Left forelimb (tissue), 1 donor: ENCODE results near the gene BTNL8.

Experiments
- DNase-seq: peaks from one replicate; pipeline ENCODE4 v3.0.0-alpha.2; 2018; ENCODE audit warnings: low spot score

BTNL8 gene

DNA sequence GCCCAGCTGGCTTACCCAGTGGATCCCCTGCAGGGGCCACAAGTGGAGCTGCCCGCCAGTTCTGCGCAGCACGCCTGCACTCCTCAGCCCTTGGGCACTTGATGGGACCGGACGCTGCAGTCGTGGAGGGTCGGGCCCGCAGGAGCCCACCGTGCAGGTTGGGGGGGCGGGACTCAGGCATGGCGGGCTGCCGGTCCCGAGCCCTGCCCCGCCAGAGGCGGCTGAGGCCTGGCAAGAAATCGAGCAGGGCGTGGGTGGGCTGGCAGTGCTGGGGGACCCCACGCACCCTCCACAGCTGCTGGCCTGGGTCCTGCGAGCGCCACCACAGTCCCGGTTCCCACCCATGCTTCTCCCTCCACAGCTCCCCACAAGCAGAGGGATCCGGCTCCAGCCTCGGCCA, 70.4 kb downstream of the BTNL8 start:
- DNase-seq = no peak

DNA sequence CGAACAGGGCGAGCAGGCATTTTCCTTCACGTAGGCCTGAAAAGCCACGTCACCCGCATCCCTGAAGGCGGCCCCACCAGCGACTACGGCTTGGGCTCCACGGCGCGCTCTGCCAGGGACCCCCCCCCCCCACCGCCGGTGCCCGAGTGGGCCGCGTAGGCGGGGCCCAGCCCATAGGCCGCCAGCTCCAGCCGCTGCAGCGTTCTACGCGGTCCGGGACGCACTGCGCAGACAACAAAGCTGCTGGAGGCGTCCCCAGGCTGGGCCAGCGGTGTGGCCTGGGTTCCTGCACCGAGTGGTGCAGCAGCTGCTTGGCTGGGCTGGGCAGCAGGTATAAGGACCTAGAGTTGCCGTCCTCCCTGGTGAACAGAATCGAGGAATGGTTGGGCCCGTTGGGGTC, 71.4 kb downstream of the BTNL8 start:
- DNase-seq = no peak

DNA sequence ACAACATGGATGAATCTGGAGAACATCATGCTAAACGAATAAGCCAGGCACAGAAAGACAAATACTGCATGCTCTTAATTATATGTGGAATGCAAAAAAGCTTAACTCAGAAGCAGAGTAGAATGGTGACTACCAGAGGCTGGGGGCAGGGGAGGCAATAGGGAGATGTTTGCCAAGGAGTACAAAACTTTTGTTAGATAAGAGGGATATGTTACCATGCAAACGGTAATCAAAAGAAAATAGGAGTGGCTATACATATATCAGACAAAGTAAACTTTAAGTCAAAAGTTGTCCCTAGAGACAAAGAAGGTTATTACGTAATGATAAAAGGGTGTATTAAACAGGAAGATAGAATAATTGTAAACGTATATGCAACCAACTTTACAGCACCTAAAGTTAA, 71.9 kb downstream of the BTNL8 start:
- DNase-seq = no peak

DNA sequence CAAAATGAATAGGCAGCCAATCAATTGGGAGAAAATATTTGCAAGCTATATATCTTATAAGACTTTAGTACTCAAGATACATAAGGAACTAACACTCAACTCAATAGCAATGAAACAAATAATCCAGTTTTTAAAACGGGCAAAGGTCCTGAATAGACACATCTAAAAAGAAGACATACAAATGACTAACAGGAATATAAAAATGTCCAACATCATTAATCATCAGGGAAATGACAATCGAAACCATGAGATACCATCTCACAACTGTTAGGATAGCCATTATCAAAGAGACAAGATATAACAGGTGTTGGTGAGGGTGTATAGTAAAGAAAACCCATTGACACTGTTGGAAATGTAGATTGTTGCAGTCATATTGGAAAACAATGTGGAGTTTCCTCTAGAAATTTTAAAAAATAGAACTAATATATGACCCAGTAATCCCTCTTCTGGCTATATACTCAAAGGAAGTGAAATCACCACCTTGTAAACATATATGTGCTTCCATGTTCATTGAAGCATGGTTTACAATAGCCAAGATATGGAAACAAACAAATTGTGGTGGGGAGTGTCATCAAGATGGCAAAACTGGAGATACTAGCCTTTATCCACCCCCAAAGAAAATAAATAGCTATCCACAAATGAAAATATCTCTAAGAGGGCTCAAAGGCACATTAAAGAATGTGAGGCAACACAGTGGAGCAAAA, 75.8 kb downstream of the BTNL8 start:
- DNase-seq = no peak

DNA sequence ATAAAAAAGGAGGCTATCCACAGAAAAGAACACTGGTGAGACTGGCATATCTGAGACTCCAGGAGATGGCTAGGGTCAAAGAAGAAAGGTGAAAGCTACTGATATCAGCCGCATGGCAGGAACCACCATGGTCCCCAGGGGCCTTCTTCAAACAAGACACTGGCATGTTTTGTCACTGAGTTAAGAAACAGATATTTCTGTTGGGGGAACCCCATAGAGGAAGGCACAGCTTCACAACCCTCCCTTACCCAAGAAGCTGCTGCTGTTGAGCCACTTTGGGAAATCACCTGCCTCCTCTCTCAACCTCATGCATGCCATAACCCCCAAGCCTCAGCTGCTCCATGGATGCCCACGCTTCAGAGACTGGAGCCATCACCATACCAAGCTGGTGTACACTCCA, 76.4 kb downstream of the BTNL8 start:
- DNase-seq = no peak

DNA sequence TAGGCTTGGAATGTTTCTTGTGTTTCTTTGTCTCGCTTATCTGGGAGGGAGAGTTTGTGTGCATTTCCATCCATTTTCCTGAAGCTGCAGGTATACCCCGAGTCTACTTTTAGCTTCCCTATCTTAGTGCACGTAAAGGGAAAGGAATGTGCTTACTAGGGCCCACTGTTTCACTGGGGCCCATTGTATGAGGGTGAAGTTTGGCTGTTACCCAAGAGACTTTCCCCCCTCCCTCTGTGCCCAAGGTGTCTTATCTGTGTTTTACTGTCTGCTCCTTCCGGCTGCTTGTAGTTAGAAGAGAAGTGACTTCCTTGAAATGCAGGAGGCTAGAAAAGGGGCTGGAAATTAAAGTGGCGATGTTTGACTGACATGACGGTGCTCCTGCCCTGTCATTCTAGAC, 77.6 kb downstream of the BTNL8 start:
- DNase-seq = no peak

DNA sequence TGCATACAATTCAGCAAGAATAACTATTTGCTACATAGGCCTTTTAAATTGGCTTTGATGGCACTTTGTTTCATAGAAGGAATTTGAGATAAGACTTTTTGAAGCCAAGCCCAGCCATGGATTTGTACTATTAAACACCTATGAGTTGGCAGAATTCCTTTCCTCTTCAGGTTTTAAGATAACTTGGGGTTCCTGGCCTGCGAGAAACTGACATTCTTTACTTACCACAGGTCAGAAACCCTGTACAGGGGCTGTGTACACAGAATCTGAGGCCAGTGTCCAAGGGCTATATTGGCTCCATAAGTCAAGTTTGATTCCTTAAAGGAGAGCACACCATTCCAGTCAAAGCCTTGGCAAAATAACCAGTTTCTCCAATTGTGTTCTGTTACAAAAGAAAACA, 78.9 kb downstream of the BTNL8 start:
- DNase-seq = no peak

DNA sequence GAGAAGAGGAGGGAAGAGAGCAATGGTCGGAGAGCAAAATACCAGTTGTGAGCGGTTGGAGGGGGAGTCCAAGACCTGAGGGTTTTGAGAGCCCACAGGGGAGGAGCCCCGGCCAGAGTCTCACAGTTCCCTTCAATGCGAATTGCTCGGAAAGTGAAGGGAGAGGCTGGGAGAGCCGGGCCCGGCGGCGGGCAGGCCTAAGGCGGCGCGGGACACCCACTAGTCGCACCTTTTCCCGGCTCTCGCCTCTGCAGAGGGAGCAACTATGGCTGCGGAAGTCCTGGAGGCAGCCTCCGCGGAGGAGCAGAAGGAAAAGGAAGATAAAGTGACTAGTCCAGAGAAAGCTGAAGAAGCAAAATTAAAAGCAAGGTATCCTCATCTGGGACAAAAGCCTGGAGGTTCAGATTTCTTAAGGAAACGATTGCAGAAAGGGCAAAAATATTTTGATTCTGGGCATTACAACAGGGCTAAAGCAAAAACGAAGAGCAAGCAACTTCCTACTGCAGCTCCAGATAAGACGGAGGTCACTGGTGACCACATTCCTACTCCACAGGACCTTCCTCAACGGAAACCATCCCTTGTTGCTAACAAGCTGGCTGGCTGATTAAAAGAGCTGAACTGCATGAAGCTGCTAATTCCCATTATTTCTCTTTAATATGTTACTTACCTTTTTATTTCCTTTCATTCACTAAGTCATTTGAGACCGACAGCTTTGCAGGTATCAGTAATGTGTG, 83.2 kb downstream of the BTNL8 start:
- no peak for DNase-seq

DNA sequence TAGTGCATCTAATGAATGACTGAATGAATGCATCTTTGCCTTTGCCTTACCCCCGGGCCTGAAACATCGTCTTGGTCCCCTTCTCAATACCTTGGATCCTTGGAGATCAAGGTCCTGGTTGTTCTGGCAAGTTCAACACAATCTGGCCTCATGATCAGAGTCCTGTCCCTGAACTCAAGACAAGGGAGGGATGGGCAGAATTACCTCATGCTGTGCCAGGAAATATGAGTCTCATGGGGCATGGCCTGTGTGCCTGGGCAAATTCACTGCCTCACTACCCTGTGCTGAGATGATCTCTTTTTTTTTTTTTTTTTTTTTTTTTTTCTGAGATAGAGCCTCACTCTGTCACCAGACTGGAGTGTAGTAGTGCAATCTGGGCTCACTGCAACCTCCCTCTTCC, 89.1 kb downstream of the BTNL8 start:
- DNase-seq = no peak

DNA sequence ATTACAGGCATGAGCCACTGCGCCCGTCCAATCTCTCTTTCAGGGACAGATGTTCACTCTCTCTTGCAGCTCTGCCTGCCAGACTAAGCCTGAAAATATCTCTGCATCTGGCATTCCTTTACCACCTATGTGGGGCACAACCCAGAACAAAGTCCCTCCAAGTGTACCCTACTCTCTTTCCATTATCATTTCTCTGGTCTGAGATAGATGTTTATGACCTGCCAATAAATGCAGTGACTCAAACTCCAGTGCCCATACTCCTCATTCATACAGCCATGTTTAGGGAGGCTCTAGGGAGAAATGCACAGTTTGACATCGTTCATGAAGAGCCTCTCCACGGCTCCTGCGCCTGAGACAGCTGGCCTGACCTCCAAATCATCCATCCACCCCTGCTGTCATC, 89.6 kb downstream of the BTNL8 start, which contains the start of gene BTNL3:
Gene BTNL3 (plus strand): TSS at position 255 of the 400 bp plus-strand sequence. CDS start 183 bp downstream, outside the sequence.
- DNase-seq = no peak

DNA sequence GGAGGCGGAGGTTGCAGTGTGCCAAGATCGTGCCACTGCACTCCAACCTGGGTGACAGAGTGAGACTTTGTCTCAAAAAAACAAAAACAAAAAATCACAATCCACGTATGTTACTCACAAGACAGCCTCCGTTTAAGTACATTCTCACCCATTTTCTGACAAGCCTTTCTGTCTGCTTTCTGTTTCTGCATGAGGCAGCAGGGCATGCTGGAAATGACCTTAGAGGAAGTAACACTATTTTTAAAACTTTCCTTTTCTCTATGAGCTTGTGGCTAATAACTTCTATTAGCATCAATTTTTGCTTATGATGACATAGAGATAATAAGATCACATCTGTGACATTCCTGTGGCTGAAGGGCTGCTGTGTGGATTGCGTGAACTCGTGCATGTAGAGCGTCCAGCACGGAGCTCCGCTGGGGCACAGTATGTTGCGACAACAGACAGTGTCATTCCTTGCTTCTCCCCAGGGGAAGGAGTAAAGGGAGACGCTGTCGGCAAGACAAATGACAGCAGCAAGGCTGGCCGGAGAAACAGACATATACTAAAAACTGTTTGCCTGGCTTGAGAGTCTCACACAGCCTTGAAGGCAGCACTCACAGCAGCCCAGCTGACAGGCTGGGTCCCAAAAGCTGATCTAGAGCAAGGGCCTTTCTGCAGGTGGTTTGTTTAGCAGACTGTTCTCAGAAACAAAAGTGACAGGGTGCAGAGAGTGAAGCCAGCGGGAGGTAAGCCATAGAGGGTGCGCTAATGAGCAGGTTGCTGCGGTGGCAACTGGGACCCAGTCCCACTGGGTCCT, 91.3 kb downstream of the BTNL8 start:
- no peak for DNase-seq

DNA sequence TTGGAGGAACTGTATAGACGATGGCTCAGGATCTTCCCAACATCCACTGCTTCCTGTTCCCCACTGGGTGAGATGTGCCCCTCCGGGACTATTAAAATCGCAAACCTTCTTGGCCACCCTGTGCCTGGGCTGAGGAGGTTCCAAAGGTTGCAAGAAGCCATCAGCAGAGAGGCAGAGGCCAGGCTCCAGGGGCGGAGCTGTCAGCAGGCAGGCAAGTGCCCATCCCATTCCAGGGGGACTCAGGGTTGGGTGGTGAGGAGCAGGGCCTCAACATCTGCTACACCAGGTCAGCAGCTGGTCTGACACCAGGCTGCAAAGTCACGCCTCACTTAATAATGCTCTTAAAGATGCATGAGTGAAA, 91.9 kb downstream of the BTNL8 start:
- no peak for DNase-seq
